HepG2 (cell line): ENCODE measurements around the gene COL2A1. TPM values are rescaled to one million over a fixed set of nuclear protein-coding genes. Genes with fewer than 3 reads are reported as not detected.

Experiments
- ATAC-seq: fragments of 200-7000 bp; cut with Tn5 transposase; 3 replicates; pipeline ENCODE4 v1.9.1; 2020; ENCODE audit warnings: mild to moderate bottlenecking, moderate library complexity
- BruUV-seq: library from RNA; stranded (reverse); fragments of 400-500 nt; replicated peaks from 2 replicates; lab custom pipeline; 2021; lab: Mats Ljungman, UMichigan
- CTCF ChIA-PET: fragments of 300-600 bp; formaldehyde crosslinking; extraction: SDS; loops from one replicate; lab custom pipeline; 2021; ENCODE audit warnings: low total read pairs, inconsistent platforms, low intra/inter-chr PET ratio; lab: Yijun Ruan, JAX
- POLR2A ChIA-PET: fragments of 350-600 bp; sonication (Branson Sonifier 250); formaldehyde crosslinking; loops from one replicate; lab custom pipeline; 2020; ENCODE audit warnings: antibody characterized with exemption, inconsistent platforms; lab: Yijun Ruan, JAX
- DNase-seq: peaks from one replicate; pipeline ENCODE4 v3.0.0-alpha.2; 2015; ENCODE audit warnings: low spot score
- FAIRE-seq: peaks from 3 replicates; lab custom pipeline; 2011; peaks lifted over from hg19 to GRCh38; lab: Jason Lieb, UNC
- H2AFZ ChIP-seq: one replicate; pipeline ENCODE4 v1.6.1; 2011; ENCODE audit warnings: low read length, inconsistent platforms
- H3K27ac ChIP-seq: fragments of 300-600 bp; 3 replicates; pipeline ENCODE4 v1.8.0; 2011; ENCODE audit warnings: mixed run types, mild to moderate bottlenecking, mixed read lengths, low read length, inconsistent platforms; ENCODE audit not compliant: insufficient read depth; ENCODE audit errors: extremely low read length
- H3K27me3 ChIP-seq, 2 experiments: fragments of 200-600 bp in 1 of 2; 2 replicates in 1 of 2; 3 replicates in 1 of 2; pipeline versions ENCODE4 v1.6.0 to v1.8.0; 2011; ENCODE audit warnings: low read length in 2 of 2, mild to moderate bottlenecking in 2 of 2, moderate library complexity in 2 of 2, inconsistent platforms in 1 of 2; ENCODE audit not compliant: insufficient read depth in 2 of 2, control insufficient read depth in 1 of 2
- H3K36me3 ChIP-seq, 2 experiments: fragments of 200-600 bp in 1 of 2; replicated peaks in 1 of 2; 2 replicates in 1 of 2; 3 replicates in 1 of 2; pipeline versions ENCODE4 v1.5.1 to v1.8.0; 2011; ENCODE audit warnings: low read length in 2 of 2, inconsistent platforms in 1 of 2; ENCODE audit not compliant: insufficient read depth in 2 of 2, control insufficient read depth in 1 of 2
- H3K4me1 ChIP-seq: 2 replicates; pipeline ENCODE4 v1.5.1; 2012; ENCODE audit warnings: low read length, inconsistent platforms; ENCODE audit not compliant: insufficient read depth
- H3K4me2 ChIP-seq: 2 replicates; pipeline ENCODE4 v1.6.0; 2011; ENCODE audit warnings: low read depth, low read length, inconsistent platforms
- H3K4me3 ChIP-seq, 3 experiments: fragments of 200-600 bp in 1 of 3; sonication (generic), shearing (Covaris generic) in 1 of 3; replicated peaks in 1 of 3; 2 replicates each; pipeline ENCODE4 v1.5.1; 2011 to 2016; ENCODE audit warnings: low read length in 3 of 3, inconsistent platforms in 2 of 3, low read depth in 2 of 3, mild to moderate bottlenecking in 2 of 3, control low read depth in 1 of 3, mixed read lengths in 1 of 3; ENCODE audit not compliant: insufficient read depth in 1 of 3
- H3K79me2 ChIP-seq: one replicate; pipeline ENCODE4 v1.6.1; 2011; ENCODE audit warnings: low read length, inconsistent platforms; ENCODE audit not compliant: insufficient read depth
- H3K9ac ChIP-seq: 2 replicates; pipeline ENCODE4 v1.6.0; 2011; ENCODE audit warnings: mild to moderate bottlenecking, low read depth, low read length, inconsistent platforms; ENCODE audit not compliant: insufficient read depth
- H3K9me3 ChIP-seq: 2 replicates; pipeline ENCODE4 v1.5.1; 2012; ENCODE audit warnings: mild to moderate bottlenecking, low read length
- H4K20me1 ChIP-seq: 2 replicates; pipeline ENCODE4 v1.6.0; 2011; ENCODE audit warnings: inconsistent platforms, mild to moderate bottlenecking, low read length, moderate library complexity; ENCODE audit not compliant: insufficient read depth
- CENPX ChIP-seq: sonication (generic); formaldehyde crosslinking; IDR thresholded peaks from 2 replicates; pipeline ENCODE4 v1.9.0; 2021; ENCODE audit warnings: mild to moderate bottlenecking, missing genetic modification reagents, moderate library complexity
- FOXA3 ChIP-seq: IDR thresholded peaks from 2 replicates; pipeline ENCODE4 v1.6.1; 2016; ENCODE audit warnings: missing genetic modification reagents, missing compliant biosample characterization
- GATAD1 ChIP-seq: IDR thresholded peaks from 2 replicates; pipeline ENCODE4 v1.6.1; 2016; ENCODE audit warnings: missing genetic modification reagents, missing compliant biosample characterization
- KLF13 ChIP-seq: sonication (generic); formaldehyde crosslinking; IDR thresholded peaks from 2 replicates; pipeline ENCODE4 v1.4.0; 2020; ENCODE audit warnings: mild to moderate bottlenecking, missing genetic modification reagents
- MTF2 ChIP-seq: sonication (generic); formaldehyde crosslinking; IDR thresholded peaks from 2 replicates; pipeline ENCODE4 v1.5.0; 2020; ENCODE audit warnings: missing genetic modification reagents, borderline replicate concordance
- MYC ChIP-seq: sonication (generic); formaldehyde crosslinking; IDR thresholded peaks from 2 replicates; pipeline ENCODE4 v1.9.0; 2021; ENCODE audit warnings: missing genetic modification reagents, borderline replicate concordance
- PPARG ChIP-seq: conservative IDR thresholded peaks from 2 replicates; pipeline ENCODE4 v1.6.1; 2016; ENCODE audit warnings: missing biosample characterization, missing genetic modification reagents
- RFX3 ChIP-seq: IDR thresholded peaks from 2 replicates; pipeline ENCODE4 v1.6.1; 2016; ENCODE audit warnings: missing biosample characterization, missing genetic modification reagents
- SOX5 ChIP-seq: IDR thresholded peaks from 2 replicates; pipeline ENCODE4 v1.6.1; 2016; ENCODE audit warnings: borderline replicate concordance
- ZBTB42 ChIP-seq: sonication (generic); formaldehyde crosslinking; IDR thresholded peaks from 2 replicates; pipeline ENCODE4 v1.5.0; 2020; ENCODE audit warnings: mild to moderate bottlenecking, missing genetic modification reagents
- ZNF616 ChIP-seq: sonication (generic); formaldehyde crosslinking; IDR thresholded peaks from 2 replicates; pipeline ENCODE4 v1.5.0; 2020; ENCODE audit warnings: low read depth, mild to moderate bottlenecking, missing genetic modification reagents
- ZNF652 ChIP-seq: IDR thresholded peaks from 2 replicates; pipeline ENCODE4 v1.6.1; 2016; ENCODE audit warnings: low read depth, borderline replicate concordance
- ZNF776 ChIP-seq: sonication (generic); formaldehyde crosslinking; IDR thresholded peaks from 2 replicates; pipeline ENCODE4 v1.4.0; 2020; ENCODE audit warnings: mild to moderate bottlenecking, missing genetic modification reagents
- WGBS: methylation state at CpG from one replicate; pipeline ENCODE4 v1.1.6; 2017; ENCODE audit warnings: low lambda C conversion rate; 5-methylcytosine and 5-hydroxymethylcytosine counted together
- in situ Hi-C: cut with HindIII; loops from 2 replicates; pipeline ENCODE4 v1.10.0; 2017; ENCODE audit warnings: low pct_unique_long_range_greater_than_20kb; ENCODE audit not compliant: extremely low pct_ligation_motif_present
- intact Hi-C: fragments of 100-400 bp; cut with micrococcal nuclease; formaldehyde crosslinking; loops from one replicate; pipeline ENCODE4 v1.10.0; 2022; ENCODE audit not compliant: unreplicated experiment
- polyA plus RNA-seq, 8 experiments: library from polyadenylated mRNA; depleted of rRNA in 3 of 8; stranded (reverse) in 7 of 8; unstranded in 1 of 8; fragments of >200 nt; fragmentation: Illumina TruSeq in 4 of 8; extraction: Trizol in 4 of 8; gene quantifications; 2 replicates each; pipeline versions ENCODE4 v1.2.1 to v1.2.3, GENCODE V29; 2011 to 2016; ENCODE audit warnings: low read depth in 4 of 8, missing spikeins in 1 of 8, mixed read lengths in 1 of 8; ENCODE audit not compliant: insufficient read depth in 1 of 8
- total RNA-seq, 5 experiments: library from RNA; depleted of rRNA; stranded (reverse); fragments of >200 nt; fragmentation: Illumina TruSeq; extraction: Trizol; gene quantifications; 2 replicates each; pipeline ENCODE4 v1.2.3, GENCODE V29; 2016; ENCODE audit warnings: low read depth in 1 of 5
- TF ChIP-seq, protein P1 (sequence below): IDR thresholded peaks from 2 replicates; pipeline ENCODE4 v1.6.1; 2016
- TF ChIP-seq, protein P2 (sequence below): sonication (generic); formaldehyde crosslinking; IDR thresholded peaks from 2 replicates; pipeline ENCODE4 v1.8.0; 2022; ENCODE audit warnings: missing genetic modification reagents, mild to moderate bottlenecking, moderate library complexity, borderline replicate concordance
- TF ChIP-seq, protein P3 (sequence below): sonication (generic); formaldehyde crosslinking; IDR thresholded peaks from 2 replicates; pipeline ENCODE4 v1.5.0; 2020; ENCODE audit warnings: missing genetic modification reagents

The COL2A1 gene
- total and polyA plus RNA-seq, 2 of the 13 experiments (the other 11 are each of a cell fraction or from before 2014, with no cell fraction given), result 7.4 to 38.3 TPM

DNA sequence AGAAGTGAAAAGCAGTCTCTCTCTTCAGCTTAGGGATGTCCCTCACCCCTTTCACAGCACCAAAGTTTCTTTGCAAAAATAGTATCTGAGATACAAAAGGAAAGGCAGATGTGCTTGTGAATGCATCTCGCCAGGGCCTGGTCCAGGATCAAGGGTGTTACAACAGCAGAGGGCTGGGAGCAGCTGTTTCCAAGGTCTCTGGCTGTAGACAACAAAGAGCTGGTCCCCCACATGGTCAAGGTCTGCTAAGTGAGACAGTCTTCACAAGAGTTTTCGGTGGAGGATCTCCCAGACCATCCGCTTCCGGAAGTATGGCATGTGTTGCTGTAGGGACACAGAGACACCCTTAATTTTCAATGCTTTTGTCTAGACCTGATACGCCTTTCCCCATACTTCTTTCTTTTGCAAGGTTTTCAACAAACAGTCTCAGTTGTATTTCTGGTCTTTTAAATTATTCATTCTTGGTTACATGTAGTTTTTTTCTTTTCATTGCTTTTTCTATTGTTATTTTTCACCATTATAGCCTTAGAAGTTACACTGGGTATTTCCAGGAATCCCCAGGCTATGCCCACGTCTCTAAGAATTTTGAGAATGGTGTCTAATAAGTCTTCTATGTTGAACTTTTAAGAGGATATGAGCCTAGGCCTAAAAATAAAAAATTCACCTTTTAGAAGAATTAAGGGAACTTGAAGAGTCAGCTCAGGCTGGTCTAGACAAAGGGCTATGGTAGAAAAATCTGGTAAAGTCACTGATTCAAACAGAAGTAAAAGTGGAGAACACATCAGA, 41.0 kb upstream of the COL2A1 start:
- peaks cover 11 to 50% of the 10 kb centered on the region in 2 experiments; a peak in 4 of 5 replicates for H3K36me3 ChIP-seq
- in situ Hi-C loops, result no loop called here
- H3K4me1 ChIP-seq, result no peaks in the 10 kb centered on the region
- POLR2A ChIA-PET, result no interaction called here
- H3K9me3 ChIP-seq, result no peaks in the 10 kb centered on the region
- H3K9ac ChIP-seq, result no peak overlapping the region
- no peak for TF ChIP-seq RFX3 (CRISPR knock-in tag)
- TF ChIP-seq, protein P1, sequence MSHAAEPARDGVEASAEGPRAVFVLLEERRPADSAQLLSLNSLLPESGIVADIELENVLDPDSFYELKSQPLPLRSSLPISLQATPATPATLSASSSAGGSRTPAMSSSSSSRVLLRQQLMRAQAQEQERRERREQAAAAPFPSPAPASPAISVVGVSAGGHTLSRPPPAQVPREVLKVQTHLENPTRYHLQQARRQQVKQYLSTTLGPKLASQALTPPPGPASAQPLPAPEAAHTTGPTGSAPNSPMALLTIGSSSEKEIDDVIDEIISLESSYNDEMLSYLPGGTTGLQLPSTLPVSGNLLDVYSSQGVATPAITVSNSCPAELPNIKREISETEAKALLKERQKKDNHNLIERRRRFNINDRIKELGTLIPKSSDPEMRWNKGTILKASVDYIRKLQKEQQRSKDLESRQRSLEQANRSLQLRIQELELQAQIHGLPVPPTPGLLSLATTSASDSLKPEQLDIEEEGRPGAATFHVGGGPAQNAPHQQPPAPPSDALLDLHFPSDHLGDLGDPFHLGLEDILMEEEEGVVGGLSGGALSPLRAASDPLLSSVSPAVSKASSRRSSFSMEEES (CRISPR knock-in tag), result no peak
- TF ChIP-seq, protein P2, sequence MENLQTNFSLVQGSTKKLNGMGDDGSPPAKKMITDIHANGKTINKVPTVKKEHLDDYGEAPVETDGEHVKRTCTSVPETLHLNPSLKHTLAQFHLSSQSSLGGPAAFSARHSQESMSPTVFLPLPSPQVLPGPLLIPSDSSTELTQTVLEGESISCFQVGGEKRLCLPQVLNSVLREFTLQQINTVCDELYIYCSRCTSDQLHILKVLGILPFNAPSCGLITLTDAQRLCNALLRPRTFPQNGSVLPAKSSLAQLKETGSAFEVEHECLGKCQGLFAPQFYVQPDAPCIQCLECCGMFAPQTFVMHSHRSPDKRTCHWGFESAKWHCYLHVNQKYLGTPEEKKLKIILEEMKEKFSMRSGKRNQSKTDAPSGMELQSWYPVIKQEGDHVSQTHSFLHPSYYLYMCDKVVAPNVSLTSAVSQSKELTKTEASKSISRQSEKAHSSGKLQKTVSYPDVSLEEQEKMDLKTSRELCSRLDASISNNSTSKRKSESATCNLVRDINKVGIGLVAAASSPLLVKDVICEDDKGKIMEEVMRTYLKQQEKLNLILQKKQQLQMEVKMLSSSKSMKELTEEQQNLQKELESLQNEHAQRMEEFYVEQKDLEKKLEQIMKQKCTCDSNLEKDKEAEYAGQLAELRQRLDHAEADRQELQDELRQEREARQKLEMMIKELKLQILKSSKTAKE (CRISPR knock-in tag), result no peak
- no peak for TF ChIP-seq PPARG (CRISPR knock-in tag)
- TF ChIP-seq SOX5 (CRISPR knock-in tag), result no peak
- TF ChIP-seq ZBTB42 (CRISPR knock-in tag), result no peak
- no peak for TF ChIP-seq ZNF776
- TF ChIP-seq FOXA3, result no peak
- TF ChIP-seq MYC (CRISPR knock-in tag), result no peak
- TF ChIP-seq, protein P3, sequence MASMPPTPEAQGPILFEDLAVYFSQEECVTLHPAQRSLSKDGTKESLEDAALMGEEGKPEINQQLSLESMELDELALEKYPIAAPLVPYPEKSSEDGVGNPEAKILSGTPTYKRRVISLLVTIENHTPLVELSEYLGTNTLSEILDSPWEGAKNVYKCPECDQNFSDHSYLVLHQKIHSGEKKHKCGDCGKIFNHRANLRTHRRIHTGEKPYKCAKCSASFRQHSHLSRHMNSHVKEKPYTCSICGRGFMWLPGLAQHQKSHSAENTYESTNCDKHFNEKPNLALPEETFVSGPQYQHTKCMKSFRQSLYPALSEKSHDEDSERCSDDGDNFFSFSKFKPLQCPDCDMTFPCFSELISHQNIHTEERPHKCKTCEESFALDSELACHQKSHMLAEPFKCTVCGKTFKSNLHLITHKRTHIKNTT (CRISPR knock-in tag), result no peak
- no peak for TF ChIP-seq ZNF616
- no peak for TF ChIP-seq CENPX (CRISPR knock-in tag)
- no peak for TF ChIP-seq MTF2
- no peak for TF ChIP-seq GATAD1 (CRISPR knock-in tag)
- no peak for TF ChIP-seq KLF13 (CRISPR knock-in tag)
- TF ChIP-seq ZNF652, result no peak
- TF ChIP-seq, all 625 proteins: peak for 0
- no peak for FAIRE-seq
- Histone ChIP-seq H3K79me2 (no peaks in the 10 kb centered on the region), H3K27me3 (no peaks in the 10 kb centered on the region), H3K4me2 (no peak overlapping the region), H4K20me1 (no peaks in the 10 kb centered on the region), H3K4me3 (no peak overlapping the region), H3K27ac (no peak overlapping the region), H2AFZ (no peak overlapping the region)
- intact Hi-C loops, result no loop called here
- DNase-seq, result no peak
- no TSS peak for BruUV-seq
- ATAC-seq, result no peak
- CTCF ChIA-PET, result no interaction called here
- 96% methylated on average over 6 of the region's 6 CpGs for WGBS
